ENCODE measurements around the gene TAF1L. TPM values are rescaled to one million over a fixed set of nuclear protein-coding genes. Genes with fewer than 3 reads are reported as not detected.

TAF1L gene
- total RNA-seq, 3 donors from 2014 or later: not detected

DNA sequence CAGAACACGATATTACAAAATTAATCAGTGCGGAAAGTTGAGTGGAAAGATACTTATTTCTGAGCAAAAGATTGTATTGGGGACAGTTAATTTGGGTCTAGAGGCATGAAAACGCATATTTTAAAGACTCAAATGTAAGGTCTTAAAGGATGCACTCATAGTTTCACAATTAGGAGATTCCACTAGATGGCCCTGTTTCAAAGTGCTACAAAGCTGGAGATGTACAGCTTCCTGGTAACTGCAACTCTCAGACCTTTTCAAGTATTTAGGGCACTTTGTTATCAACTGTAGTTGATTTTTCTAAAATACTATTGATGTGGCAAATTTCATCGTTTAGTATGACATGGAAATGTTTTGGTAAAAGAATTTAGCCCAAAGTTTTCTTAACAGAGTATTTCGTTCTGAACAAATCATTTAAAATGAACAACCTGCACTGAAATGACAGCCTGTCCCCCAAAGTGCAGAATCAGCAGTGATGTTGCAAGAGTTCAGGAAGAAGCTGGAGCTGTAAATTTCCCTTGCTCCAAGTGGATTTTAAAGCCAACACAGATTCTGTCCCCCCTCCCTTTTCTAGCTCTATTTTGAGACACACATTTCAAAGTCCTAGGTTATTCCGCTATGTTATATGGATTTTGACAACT lies 46.3 kb downstream of the TAF1L start:
- intact Hi-C loops (cut with DNase I, micrococcal nuclease): loop anchor here (5.0 to 10.0 kb wide), 2 partner anchors 378 to 386 kb away; no protein-coding TSS in a partner anchor
- Histone ChIP-seq H3K4me1 (ENCODE audit: low read depth) (no peaks in the 10 kb centered on the region), H3K4me3 (no peak overlapping the region), H3K36me3 (ENCODE audit: low read depth) (no peaks in the 10 kb centered on the region), H3K9me3 (no peaks in the 10 kb centered on the region)
- ATAC-seq (peak; percentile 54), DNase-seq (no peak)
- TF ChIP-seq, protein P1, sequence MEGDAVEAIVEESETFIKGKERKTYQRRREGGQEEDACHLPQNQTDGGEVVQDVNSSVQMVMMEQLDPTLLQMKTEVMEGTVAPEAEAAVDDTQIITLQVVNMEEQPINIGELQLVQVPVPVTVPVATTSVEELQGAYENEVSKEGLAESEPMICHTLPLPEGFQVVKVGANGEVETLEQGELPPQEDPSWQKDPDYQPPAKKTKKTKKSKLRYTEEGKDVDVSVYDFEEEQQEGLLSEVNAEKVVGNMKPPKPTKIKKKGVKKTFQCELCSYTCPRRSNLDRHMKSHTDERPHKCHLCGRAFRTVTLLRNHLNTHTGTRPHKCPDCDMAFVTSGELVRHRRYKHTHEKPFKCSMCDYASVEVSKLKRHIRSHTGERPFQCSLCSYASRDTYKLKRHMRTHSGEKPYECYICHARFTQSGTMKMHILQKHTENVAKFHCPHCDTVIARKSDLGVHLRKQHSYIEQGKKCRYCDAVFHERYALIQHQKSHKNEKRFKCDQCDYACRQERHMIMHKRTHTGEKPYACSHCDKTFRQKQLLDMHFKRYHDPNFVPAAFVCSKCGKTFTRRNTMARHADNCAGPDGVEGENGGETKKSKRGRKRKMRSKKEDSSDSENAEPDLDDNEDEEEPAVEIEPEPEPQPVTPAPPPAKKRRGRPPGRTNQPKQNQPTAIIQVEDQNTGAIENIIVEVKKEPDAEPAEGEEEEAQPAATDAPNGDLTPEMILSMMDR (IDR thresholded peaks at IDR 0.05): no peak

GRCh38 chr9:32587901-32588300 lies 47.6 kb downstream of the TAF1L start:
- no peaks in the 10 kb centered on the region for H3K9me3 ChIP-seq
- H3K4me3 ChIP-seq: no peak overlapping the region
- ATAC-seq: no peak
- TF ChIP-seq, protein P1 (IDR thresholded peaks at IDR 0.05): no peak
- intact Hi-C loops (cut with DNase I, micrococcal nuclease): loop anchor here (5.0 to 10.0 kb wide), 2 partner anchors 379 to 387 kb away; no protein-coding TSS in a partner anchor
- no peaks in the 10 kb centered on the region for H3K4me1 ChIP-seq (ENCODE audit: low read depth)
- H3K36me3 ChIP-seq (ENCODE audit: low read depth): no peaks in the 10 kb centered on the region
- DNase-seq: no peak

GRCh38 chr9:32584784-32585183 lies 50.7 kb downstream of the TAF1L start:
- intact Hi-C loops (cut with DNase I, micrococcal nuclease): loop anchor here (5.0 to 10.0 kb wide), 2 partner anchors 383 to 390 kb away; no protein-coding TSS in a partner anchor
- Histone ChIP-seq H3K4me1 (ENCODE audit: low read depth) (no peaks in the 10 kb centered on the region), H3K36me3 (ENCODE audit: low read depth) (no peaks in the 10 kb centered on the region), H3K4me3 (no peak overlapping the region), H3K9me3 (no peaks in the 10 kb centered on the region)
- ATAC-seq: no peak
- TF ChIP-seq, protein P1 (IDR thresholded peaks at IDR 0.05): no peak
- DNase-seq: no peak

DNA sequence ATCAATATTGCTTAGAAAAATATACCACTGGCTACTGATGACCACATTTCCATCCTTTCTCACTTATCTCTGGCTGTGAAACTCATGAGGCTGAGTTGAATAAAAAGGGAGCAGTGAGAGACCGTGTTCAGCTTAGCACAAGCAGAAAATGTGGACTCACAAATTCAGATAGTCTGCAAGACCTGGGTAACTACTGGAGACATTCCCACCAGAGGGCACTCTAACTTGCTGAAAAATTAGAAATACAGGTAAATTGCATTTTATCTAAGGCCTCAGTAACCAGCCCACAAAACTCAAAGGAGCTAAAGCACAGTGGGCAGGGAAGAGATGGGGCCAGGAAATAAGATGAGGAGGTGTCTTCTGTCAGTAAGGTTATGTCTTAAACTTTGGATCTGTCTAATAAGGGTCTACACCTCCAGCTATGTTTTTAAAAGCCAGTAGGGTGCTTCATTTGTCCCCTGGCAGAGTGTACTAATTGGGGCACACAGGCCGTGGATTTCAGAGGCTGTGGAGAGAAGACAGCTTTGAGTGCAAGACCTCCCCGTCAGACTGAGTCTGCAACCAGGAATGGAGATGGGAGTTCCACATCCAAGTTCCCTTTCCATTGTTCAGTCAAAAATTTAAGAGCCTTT lies 53.8 kb downstream of the TAF1L start:
- DNase-seq (peak in 1 of 3 donors; percentile 56), ATAC-seq (peak; percentile 38)
- Histone ChIP-seq H3K9me3 (no peaks in the 10 kb centered on the region), H3K36me3 (ENCODE audit: low read depth) (no peaks in the 10 kb centered on the region), H3K4me3 (no peak overlapping the region), H3K4me1 (ENCODE audit: low read depth) (no peaks in the 10 kb centered on the region)
- TF ChIP-seq, protein P1 (IDR thresholded peaks at IDR 0.05): no peak
- intact Hi-C loops (cut with DNase I, micrococcal nuclease): loop anchor here in 1 of 2 donors (10.0 kb wide), 1 partner anchor 393 kb away; no protein-coding TSS in a partner anchor

DNA sequence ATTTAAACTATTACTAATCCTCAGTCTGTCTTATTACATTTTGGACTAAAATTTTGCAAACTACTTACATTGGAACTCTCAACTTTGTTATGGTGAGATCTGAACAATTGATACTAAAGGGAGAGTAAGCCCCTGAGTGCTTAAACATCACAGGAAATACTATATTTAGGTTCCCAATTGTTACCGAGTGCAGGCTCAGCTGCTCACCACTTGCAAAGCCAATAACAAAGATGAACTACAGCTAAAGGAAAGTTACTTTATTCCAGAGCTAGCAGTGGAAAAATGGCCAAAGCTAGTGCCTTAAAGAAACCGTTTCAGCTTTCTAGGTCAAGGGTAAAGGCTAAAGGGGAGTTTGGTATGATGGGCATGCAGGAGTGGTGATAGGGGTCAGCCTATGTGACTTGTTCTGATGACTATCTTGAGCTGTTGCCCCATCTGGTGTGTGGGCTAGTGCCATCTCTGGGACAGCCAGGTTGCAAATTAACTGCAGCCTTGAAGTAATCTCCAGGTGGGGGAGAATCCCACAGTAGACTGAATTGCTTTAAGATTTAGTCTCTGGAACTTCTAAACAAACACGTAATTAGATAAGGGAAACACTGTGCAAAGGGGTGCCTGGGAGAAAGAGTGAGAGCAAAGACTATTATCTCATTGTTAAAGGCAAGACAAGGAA lies 54.7 kb downstream of the TAF1L start:
- TF ChIP-seq, protein P1 (IDR thresholded peaks at IDR 0.05): no peak
- Histone ChIP-seq H3K9me3 (no peaks in the 10 kb centered on the region), H3K36me3 (ENCODE audit: low read depth) (no peaks in the 10 kb centered on the region), H3K4me3 (no peak overlapping the region), H3K4me1 (ENCODE audit: low read depth) (no peaks in the 10 kb centered on the region)
- no peak for ATAC-seq
- intact Hi-C loops (cut with DNase I, micrococcal nuclease): loop anchor here in 1 of 2 donors (10.0 kb wide), 1 partner anchor 394 kb away; no protein-coding TSS in a partner anchor
- no peak for DNase-seq

All from mucosa of descending colon (tissue), 3 donors.